HT1080 (cell line): ENCODE measurements around the gene CKM. TPM values are rescaled to one million over a fixed set of nuclear protein-coding genes. Genes with fewer than 3 reads are reported as not detected.
A peak's percentile ranks its signal among the peaks of the same experiment; 100 is the strongest.

ENCODE experiments used
- DNase-seq: peaks from one replicate; pipeline ENCODE4 v3.0.0-alpha.2; 2015; ENCODE audit warnings: low read depth
- polyA plus RNA-seq, 2 experiments: library from polyadenylated mRNA; depleted of rRNA; stranded (reverse); fragments of >200 nt; gene quantifications; 2 replicates each; pipeline ENCODE4 v1.2.3, GENCODE V29; 2015
- total RNA-seq: library from RNA; depleted of rRNA; stranded (reverse); fragments of >200 nt; shearing (Covaris generic); gene quantifications from 2 replicates; pipeline ENCODE4 v1.2.3, GENCODE V29; 2014; rRNA removed

CKM gene
- total RNA-seq: not detected in 2 replicates
- polyA plus RNA-seq (2015; cell fraction: cytosol; rRNA removed): 0.05 TPM in 1 of 2 replicates, not detected in the other
- polyA plus RNA-seq (2015; cell fraction: nucleus; rRNA removed): not detected in 2 replicates

- no peak for DNase-seq
Observed at GRCh38 chr19:45322744-45323281, at the start of gene CKM. Gene CKM (minus strand): TSS chr19:45322875. CDS start chr19:45319713, 3,162 bp downstream.

- peak; percentile 97 for DNase-seq
Observed at GRCh38 chr19:45370410-45371204, 47.9 kb upstream of the CKM start, which contains the start of gene ERCC2. Gene ERCC2 (minus strand): TSS chr19:45370573. CDS start chr19:45370540, 33 bp downstream.

DNA sequence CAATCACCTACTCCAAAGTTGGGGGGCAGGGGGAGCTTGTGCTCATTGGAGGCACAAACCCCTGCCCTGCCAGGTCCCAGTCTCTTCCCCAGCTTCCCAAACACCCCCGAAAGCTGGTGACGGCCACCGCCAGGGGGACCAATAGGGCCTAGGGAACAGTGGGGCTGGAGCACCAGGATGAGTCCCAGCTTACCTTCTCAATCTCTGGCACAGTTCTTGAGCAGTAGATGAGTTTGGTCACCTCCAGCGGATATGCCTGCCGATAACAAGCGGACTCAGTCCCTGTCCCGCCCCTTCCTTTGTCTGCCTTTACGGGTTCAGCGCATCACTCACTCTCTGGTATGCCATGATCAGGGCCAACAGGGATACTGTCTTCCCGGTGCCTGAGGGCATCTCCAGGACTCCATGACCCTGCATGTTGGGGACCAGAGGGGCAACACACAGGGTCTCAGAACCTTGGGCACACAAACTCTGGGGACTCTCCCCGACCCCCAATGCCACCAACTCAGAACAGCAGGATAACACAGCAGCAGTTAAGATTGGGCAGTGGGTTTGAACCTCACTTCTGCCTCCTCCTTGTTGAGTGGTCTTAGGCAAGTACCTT is 46.2 kb upstream of the CKM start:
- DNase-seq: no peak

DNA sequence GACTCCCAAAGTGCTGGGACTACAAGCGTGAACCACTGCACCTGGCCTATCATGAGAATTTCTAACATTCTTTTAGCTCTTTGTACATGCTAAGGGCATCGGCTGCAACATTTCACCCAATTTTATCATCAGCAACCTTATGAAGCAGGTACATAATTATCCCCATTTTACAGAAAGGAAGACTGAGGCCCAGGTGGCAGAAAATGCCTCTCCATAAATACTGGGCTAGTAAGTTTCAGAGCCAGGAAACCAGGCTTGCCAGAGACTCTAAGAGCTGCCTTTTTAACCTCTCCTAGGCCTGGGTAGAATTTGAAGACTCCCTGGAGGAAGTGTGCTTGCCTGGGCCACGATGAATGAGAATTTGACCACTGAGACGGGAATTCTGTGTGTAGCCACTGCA is 45.5 kb upstream of the CKM start:
- DNase-seq: no peak

- no peak for DNase-seq
Observed at GRCh38 chr19:45364696-45365095, 42.0 kb upstream of the CKM start.

DNA sequence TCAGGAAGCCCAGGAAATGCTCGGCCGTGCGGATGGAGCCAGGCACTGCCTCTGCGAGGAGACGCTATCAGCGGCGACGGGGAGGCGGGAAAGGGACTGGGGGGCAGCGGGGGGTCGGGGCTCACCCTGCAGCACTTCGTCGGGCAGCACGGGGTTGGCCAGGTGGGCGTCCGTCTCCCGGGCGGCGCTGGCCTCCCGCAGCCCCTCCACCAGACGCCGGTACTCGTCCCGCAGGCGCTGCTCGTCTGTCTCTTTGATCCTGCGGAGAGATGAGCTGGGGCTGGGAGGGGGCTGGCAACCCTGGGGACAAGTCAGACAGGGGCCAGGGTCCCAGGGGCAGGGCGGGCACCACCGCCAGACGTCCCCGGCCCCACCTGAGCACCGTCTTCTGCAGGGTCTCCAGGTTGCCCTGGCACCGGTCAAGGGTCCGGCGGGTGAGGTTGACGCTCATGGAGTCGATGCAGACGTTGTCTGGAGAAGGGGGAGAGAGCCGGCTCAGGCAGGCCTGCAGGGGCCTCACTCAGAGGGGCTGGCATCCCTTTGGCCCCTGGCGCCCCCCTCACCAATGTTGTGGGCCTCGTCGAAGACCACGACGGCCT is 41.3 kb upstream of the CKM start:
- no peak for DNase-seq

DNA sequence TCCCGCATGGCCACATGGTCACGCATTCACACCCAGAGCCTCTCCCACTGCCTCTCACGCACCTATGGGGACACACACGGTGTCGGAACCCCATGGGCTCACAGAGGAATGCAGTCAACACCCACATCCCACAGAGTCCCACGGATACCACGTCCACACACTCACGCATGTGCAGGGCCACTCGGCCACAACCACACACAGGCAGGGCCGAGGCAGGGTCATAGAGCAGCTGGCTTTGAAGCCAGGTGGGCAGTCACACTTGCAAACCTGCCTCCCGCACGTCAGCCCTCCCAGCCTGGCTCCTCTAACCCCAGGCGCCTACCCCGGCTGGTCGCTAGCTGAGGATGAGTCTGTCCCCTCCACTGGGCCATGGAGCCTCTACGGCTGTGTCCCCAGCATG is 39.6 kb upstream of the CKM start:
- DNase-seq: no peak

GRCh38 chr19:45361608-45362007 is 38.9 kb upstream of the CKM start:
- no peak for DNase-seq

DNA sequence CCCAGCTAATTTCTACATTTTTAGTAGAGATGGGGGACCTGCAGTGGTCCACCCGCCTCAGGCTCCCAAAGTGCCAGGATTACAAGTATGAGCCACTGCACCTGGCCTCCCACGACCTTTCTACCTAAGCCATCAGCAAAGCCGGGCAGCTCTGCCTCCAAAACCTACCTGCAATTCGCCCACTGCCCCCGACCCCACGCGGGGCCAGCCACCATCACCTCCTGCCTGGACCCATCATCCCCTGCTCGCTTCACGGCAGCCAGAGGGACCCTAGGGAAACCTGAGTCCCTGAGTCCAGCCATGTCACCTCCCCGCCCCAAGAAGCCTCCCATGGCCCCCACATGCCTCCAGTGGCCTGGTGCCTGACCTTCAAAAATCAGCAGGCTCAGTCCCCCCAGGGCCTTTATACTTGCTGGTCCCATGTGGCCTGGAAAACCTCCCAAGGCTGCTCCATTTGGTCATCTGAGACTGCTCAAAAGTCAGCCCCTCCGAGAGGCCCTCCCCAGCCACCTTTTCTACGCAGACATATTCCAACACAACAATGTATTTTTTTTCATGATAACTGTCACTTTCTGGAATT is 35.6 kb upstream of the CKM start:
- no peak for DNase-seq

DNA sequence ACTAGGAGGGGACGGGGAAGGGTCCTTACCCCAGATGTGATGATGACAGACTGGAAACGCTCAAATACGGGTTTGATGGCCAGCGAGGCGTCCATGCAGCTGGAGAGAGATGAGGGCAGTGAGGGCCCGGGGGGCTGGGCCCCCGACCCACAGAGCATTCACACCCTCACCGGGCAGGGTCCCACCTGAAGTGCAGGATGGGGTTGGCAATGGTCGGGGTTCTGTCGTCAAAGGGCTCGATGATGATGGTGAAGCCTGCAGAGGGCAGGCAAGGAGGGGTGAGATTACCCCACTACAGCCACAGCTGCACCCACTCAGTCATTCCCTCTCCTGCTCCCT is 34.7 kb upstream of the CKM start:
- DNase-seq: no peak

DNA sequence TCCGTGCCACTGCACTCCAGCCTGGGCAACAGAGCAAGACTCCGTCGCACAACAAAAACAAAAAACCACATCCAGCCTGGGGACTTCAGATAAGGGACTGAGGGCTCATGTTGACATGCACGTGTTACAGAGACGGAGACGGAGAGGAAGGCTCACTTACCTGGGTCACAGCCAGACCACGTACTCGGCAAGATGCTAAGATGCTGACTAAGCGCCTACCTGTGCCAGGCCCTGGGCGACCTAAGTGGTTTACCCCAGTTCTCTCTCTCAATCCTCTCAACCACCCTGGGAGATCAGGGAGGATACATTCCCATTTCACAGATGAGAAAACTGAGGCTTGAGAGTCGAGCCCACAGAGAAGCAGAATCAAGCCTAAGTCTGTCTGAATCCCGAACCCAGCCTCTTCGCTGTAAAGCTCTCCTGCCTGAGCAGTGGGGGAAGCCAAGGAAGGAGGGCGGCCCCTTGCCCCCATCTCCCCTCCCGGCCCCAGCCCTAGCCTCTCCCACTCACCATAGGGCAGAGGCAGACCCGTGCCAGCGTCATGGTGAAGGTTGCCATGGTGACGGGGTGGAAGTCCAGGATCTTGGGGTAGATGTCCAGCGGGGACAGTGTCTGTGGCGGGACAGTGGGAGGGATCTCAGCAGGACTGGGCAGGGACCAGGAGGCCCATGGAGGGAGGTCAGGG is 34.2 kb upstream of the CKM start:
- DNase-seq: no peak

DNA sequence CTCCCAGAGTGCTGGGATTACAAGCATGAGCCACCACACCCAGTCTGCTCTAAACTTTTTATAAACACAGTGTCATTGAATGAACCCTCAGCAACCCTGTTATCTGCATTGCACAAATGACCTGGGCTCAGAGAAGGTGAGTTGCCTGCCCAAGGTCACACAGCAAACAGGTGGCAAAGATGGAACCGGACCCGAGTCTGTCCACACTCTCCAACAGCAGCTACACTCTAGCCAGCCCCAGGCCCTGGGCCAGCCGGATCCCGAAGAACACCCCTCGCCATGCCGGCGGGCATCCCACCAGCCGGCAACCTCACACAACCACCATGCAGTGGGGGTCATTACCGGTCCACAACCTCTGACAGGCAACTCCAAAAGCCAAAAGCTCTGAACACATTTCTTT is 33.2 kb upstream of the CKM start:
- DNase-seq: no peak

- no peak for DNase-seq
Observed at GRCh38 chr19:45355402-45355801, 32.7 kb upstream of the CKM start.

DNA sequence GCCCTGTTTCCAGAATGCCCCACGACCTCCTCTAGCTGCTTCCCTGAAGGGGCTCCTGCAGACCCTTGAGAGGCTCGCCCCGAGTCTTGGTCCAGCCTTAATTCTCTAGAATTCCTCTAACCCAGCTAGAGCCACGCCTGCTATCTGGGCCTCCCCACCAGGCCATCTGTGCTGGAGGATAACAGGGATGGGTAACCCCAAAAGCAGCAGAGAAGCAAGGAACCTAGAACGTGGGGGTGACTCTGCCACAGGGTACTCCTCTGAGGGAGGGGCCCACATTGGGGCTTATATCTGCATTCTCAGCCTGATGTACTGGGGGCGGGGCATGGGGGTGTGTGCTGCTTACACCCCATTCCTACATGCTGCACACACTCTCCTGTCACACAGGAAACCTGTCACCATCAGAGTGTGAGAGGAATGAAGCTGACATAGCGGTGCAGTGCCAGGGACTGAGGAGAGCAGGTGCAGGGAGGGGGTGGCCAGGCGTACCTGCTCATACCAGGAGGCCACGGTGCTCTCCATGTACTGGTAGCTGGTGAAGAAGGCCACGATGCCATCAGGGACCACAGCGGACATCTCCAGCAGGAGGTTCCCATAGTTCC is 31.7 kb upstream of the CKM start:
- no peak for DNase-seq

DNA sequence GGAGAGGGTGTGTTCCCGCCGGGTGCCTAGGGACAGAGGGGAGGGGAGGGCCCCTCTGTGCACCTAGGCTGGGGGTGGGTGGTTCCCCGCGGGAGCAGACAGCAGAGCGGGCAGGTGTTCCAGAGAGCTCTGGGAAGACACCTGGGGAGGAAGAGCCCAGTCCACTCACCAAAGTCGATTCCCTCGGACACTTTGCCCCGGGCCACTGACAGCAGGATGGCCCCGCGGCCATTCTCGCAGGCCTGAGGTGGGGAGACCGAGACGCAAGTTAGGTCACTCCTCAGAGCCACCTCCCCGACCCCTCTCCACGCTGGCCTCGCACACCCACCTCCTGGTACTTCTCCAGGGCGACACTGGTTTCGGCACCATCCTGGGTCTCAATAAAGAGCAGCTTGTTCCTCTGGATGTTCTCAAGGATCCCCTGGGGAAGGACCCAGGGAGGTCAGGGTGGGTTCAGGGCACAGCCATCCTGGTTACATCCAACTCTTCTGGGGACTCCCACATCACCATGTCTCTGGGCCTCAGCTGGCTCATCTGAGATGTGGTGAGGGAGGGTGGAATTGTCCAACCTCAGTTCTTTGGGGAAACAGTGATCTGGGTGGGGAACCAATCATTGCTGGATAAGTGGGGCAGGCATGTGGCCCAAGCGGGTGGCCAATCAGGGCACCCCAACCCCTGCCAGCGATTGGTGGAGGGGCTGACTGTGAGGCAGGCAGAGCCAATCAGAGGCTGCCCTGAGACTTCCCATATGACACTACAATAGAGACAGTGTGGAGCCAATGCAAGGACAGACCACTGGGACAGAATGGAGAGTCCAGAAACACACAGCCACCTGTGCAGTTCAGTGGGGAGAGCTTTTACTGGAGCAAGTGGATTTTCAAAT is 30.5 kb upstream of the CKM start:
- peak; percentile 13 for DNase-seq

DNA sequence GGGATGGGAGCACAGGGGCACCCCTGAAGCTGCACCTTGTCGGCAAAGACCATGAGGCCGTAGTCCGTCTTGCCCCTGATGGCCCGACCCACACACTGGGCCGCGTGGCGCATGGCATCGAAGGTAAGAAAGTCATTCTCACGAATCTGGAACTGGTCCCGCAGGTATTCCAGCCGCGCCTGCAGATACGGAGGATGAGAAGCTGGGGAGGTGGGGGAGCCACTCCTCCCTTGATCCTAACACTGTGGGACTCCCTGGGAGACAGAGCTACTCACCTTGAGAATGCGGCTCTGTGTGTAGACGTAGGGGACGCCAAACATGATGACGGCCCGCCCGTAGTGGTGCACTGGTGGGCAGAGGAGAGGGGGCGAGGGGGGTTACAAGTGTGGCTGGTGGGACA is 29.8 kb upstream of the CKM start:
- no peak for DNase-seq

- DNase-seq: no peak
Observed at GRCh38 chr19:45352062-45352461, 29.4 kb upstream of the CKM start.

GRCh38 chr19:45351401-45351952 is 28.8 kb upstream of the CKM start:
- no peak for DNase-seq

GRCh38 chr19:45350477-45351058 is 27.9 kb upstream of the CKM start:
- no peak for DNase-seq
